Activated CD4-positive, alpha-beta T cell treated with anti-CD3 and anti-CD28 coated beads for 1 hour (primary cell): ENCODE results near the gene FKTN.
"Not testable (repeated sequence)": the region's sequence is repeated elsewhere in the genome, so short reads cannot be mapped to it uniquely, and the experiment has no call there.

Experiments used
- DNase-seq: peaks from one replicate; pipeline ENCODE4 v3.0.0-alpha.2; 2020

FKTN gene

GRCh38 chr9:105557804-105558610 lies at the start of gene FKTN:
TSS of gene FKTN (plus strand) at chr9:105558131. CDS start at chr9:105575033, 16,902 bp downstream.
- peak; percentile 67 for DNase-seq

DNA sequence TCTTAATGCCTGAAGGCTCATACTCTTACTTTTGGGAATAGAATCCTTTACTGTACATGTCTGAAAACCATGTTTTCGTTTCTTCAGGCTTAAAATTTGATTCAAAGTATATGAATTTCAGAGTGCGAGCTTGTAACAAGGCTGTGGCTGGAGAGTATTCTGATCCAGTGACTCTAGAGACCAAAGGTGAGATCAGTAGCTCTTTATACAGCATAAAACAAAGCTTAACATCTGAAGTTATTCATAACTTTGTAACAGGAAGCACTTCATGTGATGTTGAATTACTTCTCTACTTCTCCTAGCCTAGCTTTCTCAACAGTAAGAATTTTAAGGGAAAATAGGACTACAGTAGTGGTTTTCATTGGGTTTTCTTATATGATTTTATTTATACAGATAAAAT lies 49.4 kb upstream of the FKTN start:
- no peak for DNase-seq

- no peak for DNase-seq
These were observed 47.9 kb upstream of the FKTN start for GRCh38 chr9:105510024-105510423.

DNA sequence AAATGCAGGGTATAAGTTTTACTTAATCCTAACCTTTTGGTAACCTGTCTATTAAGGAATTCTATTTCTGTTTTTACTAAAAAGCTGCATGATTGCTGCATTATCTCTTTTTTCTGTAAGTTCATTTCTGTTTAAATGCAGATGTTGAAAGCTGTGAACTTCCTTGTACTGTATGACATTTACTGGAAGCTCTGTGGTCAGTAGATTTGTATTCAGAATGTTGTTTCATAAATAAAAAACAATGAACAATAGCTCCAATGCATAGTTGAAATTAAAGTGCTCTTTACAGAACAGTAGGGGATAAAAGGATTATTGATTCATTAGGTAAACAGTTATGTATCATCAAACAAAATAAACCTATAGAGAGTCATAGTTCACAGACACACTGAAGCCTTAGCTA lies 46.5 kb upstream of the FKTN start:
- no peak for DNase-seq

DNA sequence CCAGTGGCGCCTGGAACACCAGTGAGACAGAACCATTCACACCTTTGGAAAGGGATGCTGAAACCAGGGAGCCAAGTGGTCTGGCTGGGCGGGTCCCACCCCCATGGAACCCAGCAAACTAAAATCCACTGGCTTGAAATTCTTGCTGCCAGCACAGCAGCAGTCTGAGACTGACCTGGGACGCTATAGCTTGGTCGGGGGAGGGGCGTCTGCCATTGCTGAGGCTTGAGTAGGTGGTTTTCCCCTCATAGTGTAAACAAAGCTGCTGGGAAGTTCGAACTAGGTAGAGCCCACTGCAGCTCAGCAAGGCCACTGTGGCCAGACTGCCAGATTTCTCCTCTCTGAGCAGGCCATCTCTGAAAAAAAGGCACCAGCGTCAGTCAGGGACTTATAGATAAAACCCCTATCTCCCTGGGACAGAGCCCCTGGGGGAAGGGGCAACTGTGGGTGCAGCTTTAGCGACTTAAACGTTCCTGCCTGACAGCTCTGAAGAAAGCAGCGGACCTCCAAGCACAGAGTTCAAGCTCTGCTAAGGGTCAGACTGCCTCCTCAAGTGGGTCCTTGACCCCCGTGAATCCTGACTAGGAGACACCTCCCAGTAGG lies 42.0 kb upstream of the FKTN start:
- no peak for DNase-seq

GRCh38 chr9:105519710-105520369 lies 38.1 kb upstream of the FKTN start:
- peak; percentile 10 for DNase-seq

DNA sequence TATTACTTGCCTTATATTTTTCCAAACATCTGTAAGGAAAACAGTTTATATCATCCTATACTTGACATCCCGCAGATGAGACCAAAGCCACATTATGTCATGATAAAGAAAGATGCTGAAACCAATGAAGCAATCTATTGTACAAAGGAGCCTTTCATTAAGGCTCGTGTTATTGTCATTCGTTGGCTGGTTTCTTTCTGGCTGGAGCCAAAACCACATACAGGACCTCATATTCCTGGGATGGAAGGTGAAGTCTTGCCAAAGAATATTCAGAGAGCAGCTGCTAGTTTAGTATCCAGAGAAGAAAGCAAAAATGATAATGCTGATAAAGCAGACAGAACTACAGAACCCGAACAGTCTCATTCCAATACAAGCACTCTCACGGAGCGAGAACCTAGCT lies 36.9 kb upstream of the FKTN start:
- not testable (repeated sequence) for DNase-seq

DNA sequence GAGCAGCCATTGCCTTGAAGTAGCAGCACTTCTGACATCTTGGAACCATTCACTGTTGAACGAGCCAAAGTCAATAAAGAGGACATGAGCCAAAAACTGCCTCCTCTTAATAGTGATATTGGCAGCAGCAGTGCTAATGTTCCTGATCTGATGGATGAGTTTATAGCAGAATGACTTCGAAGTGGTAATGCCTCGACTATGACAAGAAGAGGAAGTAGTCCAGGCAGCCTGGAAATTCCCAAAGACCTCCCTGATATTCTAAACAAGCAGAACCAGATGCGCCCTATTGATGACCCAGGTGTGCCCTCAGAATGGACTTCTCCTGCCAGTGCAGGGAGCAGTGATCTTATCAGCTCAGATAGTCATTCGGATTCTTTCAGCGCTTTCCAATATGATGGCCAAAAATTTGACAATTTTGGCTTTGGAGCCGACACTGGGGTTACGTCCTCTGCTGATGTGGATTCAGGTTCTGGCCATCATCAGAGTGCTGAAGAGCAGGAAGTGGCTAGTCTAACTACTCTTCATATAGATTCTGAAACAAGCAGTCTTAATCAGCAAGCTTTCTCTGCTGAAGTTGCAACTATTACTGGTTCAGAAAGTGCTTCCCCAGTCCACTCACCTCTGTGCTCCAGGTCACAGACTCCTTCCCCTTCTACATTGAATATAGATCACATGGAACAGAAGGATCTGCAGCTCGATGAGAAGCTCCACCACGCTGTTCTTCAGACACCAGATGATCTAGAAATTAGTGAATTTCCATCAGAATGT lies 35.1 kb upstream of the FKTN start:
- DNase-seq = not testable (repeated sequence)

DNA sequence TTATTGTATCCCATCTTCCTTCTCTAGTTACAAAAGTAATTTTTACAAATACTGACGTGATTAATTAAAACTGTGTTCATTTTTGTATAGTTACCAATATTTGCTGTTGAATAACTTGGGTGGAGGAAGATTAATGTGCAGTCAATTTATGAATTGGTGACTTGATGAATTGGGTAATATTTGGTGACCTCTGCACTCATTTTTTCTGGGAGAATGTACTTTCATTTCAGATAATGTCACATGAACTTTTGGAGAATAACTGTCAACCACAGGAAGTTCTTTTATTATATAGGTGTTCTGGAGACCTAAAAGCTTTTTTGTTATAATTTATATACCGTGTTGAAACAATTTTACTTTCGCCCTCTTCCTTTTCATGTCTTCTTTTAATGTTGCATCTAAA lies 26.4 kb upstream of the FKTN start:
- no peak for DNase-seq

GRCh38 chr9:105535920-105536668 lies 21.8 kb upstream of the FKTN start:
- DNase-seq = no peak

DNA sequence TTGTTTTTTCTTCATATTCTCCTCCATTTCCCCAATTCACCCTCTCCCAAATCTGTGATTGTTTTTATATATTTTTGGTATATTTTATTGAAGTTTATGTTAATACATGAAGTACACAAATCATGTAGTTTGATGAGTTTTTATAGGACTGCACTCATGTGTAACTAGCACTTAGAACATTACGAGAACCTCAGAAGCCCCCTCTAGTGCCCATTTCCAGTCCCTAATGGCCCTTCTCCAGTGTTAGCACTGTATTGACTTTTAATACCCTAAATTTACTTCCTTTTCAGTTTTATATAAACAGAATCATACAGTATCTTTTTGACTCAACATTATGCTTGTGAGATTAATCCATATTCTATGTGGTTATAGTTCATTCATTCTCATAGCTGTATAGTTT lies 18.5 kb upstream of the FKTN start:
- DNase-seq = no peak

GRCh38 chr9:105541838-105542237 lies 16.1 kb upstream of the FKTN start:
- no peak for DNase-seq

DNA sequence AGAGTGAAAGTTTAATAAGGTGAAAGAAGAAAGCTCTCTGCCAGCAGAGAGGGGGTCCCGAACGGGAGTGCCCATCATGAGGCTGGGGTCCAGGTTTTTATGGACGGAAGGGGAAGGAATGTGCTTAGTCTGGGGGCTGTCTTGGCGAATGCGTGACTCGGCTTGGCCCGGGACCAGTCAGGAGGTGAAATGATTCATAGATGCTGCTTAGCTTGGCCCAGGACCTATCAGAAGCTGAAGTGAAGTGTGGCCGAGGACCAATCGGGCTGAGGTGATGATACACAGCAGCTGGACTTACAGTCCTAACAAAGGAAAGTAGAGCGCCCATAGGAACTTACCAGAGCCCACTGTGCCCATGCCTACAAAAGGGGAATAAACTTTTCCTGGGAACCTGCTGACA lies 3.9 kb upstream of the FKTN start:
- DNase-seq = no peak

DNA sequence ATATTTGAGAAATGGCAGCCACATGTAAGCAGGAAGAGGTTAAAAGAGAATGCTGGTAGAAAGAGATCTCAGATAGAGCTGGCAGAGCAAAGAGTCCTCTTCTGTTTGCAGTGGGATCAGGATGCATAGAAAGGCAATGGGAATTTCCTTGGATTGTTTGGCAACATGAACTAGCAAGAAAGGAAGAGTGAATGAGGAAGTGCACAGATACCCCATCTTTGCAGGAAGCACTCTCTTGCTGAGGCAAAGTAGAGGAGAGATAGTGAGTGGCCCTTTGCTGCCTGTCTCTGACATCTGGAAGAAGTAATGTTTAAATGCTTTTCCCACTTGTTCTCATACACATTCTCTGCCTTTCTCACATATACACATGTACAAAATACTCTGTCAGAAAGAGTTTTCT lies 14.5 kb downstream of the FKTN start:
- DNase-seq = no peak

DNA sequence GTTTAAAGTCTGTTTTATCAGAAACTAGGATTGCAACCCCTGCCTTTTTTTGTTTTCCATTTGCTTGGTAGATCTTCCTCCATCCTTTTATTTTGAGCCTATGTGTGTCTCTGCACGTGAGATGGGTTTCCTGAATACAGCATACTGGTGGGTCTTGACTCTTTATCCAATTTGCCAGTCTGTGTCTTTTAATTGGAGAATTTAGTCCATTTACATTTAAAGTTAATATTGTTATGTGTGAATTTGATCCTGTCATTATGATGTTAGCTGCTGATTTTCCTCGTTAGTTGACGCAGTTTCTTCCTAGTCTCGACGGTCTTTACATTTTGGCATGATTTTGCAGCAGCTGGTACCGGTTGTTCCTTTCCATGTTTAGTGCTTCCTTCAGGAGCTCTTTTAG lies 22.0 kb downstream of the FKTN start:
- DNase-seq = not testable (repeated sequence)

DNA sequence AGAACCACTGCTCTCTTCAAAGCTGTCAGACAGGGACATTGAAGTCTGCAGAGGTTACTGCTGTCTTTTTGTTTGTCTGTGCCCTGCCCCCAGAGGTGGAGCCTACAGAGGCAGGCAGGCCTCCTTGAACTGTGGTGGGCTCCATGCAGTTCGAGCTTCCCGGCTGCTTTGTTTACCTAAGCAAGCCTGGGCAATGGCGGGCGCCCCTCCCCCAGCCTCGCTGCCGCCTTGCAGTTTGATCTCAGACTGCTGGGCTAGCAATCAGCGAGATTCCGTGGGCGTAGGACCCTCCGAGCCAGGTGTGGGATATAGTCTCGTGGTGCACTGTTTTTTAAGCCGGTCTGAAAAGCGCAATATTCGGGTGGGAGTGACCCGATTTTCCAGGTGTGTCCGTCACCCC lies 23.6 kb downstream of the FKTN start:
- DNase-seq = not testable (repeated sequence)

DNA sequence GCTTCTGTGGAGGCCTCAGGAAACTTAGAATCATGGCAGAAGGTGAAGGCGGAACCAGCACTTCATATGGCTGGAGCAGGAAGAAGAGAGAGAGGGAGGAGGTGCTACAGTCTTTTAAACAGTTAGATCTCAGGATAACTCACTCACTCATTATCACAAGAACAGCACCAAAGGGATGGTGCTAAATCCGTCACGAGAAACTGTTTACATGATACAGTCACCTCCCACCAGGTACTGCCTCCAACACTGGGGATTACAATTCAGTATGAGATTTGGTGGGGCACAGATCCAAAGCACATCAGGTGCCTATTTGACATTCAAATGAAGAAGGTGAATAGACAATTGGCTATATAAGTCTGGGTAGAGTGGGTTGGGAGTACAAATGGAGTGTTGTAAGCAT lies 35.2 kb downstream of the FKTN start:
- no peak for DNase-seq

GRCh38 chr9:105608721-105609598 lies 51.0 kb downstream of the FKTN start:
- no peak for DNase-seq

- no peak for DNase-seq
These were observed 63.1 kb downstream of the FKTN start for GRCh38 chr9:105621001-105621400.

DNA sequence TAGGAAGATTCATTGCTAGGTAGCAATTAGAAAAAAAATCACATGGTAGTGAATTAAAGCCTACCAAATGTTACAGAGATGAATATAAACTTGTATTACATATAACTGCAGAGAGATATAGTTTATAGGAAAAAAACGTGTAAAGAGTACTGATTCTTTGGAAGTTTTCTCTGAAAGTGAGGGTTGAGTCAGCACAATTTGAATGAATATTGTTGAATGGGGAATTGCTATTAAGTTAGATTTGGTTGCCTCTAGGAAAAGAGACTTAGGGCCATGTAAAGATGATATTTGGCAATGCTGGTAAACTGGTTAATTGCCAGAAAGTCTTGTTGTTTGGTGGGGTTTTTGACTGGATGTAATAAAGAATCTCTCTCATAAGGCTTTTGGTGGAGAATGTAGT lies 67.2 kb downstream of the FKTN start:
- no peak for DNase-seq

GRCh38 chr9:105632807-105633206 lies 74.9 kb downstream of the FKTN start:
- no peak for DNase-seq

GRCh38 chr9:105633411-105633810 lies 75.5 kb downstream of the FKTN start:
- DNase-seq = no peak
